ENCODE data around the gene AMER2.

AMER2 gene

DNA sequence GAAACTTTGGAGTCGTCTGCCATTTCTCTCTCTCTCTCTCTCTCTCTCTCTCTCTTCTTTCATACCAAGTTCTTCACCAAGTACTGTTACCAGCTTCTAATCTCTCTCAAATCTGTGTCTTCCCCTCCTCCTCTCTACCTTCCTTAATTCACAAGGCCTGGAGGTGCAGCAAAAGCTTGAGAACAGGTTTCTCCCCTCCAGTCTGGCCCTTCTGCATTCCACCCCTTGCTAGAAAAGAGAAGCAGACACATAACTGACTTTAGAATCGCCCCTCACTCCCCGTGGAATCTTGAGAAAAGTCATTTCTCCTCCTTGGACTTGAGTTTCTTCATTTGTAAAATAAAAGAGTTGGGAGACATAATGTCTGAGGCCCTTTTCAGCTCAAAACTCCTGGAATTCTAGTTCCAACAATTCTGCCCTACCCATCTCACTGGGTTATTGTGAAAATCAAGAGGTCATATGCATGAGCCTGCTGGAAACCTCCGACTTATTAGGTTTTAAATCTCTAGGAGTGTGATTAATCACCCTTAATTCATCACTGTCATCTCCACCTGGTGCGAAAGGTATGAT lies 20.4 kb downstream of the AMER2 start:
- DNase-seq (ENCODE audit: low spot score), result no peak

DNA sequence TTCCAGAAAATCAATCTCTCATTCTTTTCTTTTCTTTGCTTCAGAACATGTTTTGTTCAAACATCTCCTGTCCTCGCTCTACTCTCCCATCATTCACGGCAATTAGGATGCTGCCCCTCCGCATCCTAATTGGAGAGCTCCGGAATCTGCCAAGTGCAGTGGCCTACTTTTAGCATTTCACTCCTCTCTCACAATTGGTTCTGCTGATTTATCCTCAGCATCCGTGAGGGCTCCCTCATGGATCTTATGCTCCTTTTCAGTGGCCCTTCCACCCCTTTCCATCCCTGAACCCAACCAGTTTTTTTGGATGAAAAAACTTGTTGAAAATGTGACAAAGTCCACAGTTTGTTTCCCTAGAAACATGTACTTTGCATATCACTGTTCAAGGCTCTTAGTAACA lies 22.4 kb downstream of the AMER2 start:
- no peak for DNase-seq (ENCODE audit: low spot score)

DNA sequence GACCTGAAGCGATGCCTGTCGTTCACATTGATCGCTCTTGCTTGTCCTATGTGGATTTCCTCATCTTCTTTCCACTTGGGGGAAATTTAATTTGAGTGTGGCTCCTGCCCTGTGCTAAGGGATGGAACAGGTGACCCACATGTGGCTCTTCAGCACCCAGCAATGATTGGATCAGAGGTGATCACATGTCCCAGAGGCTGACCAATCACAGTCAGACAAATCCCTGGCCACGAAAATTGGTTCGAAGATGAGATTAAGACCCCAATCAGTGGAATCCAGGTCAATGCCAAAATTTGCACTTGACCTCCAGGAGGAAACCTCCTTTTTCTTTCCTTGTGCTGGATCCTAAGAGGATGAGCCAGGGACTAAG lies 23.7 kb downstream of the AMER2 start:
- no peak for DNase-seq (ENCODE audit: low spot score)

DNA sequence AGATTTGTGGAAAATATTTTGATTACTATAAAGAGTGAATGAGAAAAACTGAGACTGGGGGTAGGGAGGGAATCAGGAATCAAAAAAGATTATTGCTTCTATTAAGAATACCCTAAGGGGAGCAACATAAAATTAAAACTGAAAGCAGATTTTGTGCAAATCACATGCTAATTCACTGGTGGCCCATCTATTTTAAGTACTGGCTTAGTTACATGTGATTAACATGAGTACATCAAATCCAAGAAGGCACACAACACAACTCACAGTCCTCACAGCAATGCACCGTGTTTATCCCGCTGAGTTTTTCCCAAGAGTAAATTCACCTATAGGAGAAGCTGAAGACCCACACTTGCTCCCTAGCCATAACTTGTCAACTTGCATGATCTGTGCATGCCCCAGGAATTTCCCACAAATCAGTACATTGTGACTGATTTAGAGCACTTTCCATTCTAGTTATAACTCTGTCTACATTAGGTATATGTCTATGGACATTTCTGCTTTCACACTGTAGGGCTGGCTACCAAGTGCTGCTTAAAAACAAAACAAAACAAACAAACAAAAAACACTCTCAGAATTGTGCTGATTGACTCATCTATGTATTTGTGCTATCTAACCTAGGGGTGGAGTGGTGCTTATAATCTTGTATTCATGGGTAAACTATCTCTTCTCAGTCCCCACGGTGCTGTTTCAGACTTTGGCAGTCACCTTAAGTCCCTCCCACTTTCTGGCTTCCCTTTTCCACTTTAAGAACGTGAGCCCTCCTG lies 24.3 kb downstream of the AMER2 start:
- DNase-seq (ENCODE audit: low spot score), result no peak

DNA sequence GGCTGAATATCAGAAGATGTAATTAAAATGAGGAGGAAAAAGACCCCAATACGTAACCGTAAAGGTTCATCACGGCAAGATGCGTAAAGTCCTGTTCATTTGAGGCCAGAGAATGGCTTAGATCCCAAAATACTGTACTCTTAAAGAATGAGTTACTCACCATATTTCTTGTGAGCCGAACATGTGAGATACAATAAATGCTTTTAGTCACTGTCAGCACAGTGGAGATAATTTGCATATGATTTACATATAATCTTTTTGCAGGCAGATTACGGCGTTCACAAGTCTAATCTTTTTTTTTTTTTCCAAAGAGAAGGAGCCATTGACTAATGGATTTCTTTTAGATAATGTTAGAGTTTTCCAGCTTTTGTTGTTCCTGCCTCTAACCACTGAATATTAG lies 28.4 kb downstream of the AMER2 start:
- no peak for DNase-seq (ENCODE audit: low spot score)

DNA sequence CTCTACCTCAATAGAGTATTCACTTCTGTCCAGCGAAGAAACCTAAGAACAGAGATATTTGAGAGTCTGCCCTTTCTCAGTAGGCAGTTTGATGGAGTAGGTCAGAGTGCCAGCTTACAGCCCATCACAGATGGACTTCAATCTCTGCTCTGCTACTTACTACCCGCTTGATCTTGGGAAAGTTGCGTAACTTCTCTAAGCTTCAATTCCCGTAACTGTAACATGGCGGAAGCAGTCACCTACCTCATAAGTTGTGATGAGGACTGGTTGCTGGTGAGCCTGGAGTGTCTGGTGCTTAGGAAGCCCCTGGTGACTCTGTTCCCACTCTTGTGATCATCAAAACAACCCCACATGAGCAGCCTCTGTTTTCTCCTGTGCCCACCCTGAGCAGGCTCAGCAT lies 31.0 kb downstream of the AMER2 start:
- no peak for DNase-seq (ENCODE audit: low spot score)

DNA sequence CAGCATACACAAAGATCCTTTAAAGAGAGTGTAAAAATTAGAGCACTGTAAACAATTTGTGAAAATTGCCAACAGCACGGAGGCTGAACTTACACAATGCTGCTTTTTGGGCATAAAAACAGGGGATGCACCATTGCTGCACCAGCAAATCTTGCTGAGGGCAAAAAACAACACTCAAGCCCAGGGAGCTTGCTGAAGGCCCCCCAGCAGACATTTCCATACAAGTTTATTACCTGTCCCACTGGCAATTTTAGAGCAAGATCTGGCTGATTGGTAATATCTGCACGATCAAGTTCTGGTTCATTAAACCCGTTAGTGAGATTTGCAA lies 34.3 kb downstream of the AMER2 start:
- no peak for DNase-seq (ENCODE audit: low spot score)

DNA sequence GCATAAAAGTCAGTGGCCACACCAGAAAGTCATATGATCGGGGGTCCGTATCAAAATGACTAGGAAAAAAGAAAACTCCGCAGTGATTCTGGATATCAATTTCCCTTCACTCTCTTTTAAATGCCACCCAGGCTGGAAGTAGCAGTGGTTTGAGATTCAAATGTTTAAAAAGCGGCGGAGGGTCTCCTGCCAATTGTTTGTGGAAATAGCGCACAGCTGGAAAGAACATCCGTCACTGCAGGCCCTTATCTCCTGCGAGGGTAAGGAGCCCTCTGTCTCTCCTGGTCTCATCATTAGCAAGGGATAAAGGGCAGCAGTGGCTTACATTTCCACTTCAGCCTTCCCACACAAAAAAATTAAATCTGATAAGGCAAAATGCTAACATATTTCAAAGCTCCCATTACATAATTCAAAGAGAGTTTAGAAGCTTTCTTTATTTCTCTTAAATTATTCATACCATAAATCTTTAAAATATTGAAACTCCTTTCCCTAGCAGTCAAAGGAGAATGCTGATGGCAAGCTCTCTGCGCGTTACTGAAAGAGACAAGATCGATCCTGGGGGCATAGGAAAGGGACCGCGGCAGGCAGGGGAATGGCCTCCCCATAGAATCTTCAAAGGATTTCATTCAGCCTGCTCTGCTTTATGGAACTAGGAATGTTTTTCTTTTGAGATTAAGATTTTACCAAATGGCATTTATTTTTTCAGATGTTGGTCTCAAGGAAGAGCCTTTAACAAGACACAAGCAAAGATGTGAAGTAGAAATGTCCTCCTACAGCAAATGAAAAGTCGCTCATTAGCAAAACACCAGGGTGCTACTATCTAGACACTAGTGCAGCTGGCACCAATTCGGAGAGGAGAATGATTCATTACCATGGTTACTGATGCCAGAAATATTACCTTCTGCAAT lies 35.0 kb downstream of the AMER2 start:
- no peak for DNase-seq (ENCODE audit: low spot score)

DNA sequence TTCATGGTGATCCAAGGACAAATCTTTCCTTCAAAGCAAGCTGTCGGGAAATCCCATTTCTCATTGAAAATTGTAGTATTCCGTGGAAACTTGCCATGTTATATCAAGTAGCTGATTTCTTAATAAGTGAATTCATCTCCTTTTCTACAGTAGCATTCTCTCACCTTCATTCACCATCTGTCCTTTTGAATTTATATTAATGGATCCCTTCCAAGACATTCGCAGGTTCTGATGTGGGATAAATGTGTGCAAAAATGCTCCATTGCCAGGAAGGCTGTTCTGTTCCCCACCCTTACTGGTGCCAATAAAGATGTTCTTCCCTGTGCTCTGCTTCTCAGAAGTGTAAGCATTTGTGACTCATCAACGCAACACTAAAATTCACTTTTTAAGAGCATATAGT lies 36.2 kb downstream of the AMER2 start:
- no peak for DNase-seq (ENCODE audit: low spot score)

DNA sequence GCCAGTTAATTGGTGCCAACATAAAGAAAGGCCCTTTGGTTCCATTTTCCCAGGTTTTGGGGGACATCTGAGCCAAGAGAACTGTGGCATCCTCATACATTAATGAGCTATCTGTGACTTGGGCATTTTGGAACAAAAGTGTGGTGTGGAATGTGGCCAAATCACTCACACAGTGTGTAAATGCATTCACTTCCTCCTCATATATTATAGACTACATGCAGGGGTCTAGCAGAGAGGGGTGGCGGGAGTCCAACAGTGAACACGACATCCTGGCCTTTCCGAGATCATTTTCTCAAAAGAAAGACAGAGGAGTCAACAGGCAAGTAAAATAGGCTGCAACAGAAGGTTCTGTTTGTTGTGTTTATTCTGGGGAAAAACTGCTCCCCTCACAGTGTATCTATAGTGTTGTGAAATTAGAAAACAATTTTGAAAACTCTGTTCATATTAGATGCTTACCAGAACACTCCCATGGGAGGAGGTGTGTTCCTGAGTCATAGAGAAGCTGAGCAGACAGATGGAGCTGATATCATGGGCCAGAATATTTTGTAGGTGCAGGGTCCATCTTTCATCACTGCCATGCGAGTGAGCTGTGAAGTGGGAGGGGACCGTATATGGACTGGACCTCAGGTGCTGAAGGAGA lies 39.2 kb downstream of the AMER2 start:
- DNase-seq (ENCODE audit: low spot score), result no peak

DNA sequence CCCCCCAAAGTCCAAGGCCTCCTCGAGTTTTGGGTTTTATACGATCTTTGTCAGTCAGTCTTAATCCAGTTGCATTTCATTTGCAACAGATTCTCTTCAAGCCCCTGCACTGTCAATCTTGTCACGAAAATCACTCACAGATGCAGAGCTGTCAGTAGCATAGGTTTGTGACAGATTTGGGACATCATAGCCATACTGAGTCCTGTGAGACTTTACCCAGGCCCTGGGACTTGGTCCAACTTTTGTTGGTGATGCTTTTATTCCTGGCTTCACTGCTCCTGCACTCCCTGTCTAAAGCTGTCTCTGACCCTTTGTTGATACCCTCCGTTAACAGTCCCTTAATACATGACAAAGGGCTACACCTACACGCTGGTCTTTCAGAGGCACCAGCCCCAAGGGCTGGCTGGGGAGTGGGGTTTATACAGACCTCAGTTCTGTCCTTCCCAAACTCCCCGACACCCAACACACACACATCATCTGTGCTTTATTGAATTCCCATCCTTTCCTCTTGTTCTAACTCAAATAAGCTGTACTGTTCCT lies 40.1 kb downstream of the AMER2 start:
- no peak for DNase-seq (ENCODE audit: low spot score)

DNA sequence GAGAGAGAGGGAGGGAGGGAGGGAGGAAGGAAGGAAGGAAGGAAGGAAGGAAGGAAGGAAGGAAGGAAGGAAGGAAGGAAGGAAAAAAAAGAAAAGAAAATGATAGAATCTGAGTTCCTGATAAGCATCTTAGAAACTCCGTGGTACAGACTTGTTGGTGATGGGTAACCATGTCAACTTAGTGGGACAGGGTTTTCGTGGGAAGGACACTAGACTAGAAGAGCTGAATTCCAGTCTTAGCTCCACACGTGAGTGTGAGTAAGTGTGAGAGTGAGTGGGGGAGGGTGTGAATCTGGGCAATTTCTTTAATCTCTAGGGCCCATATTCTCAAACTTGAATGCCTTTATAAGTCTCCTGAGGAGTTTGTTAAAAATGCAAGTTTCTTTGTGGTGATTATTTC lies 41.1 kb downstream of the AMER2 start:
- DNase-seq (ENCODE audit: low spot score), result no peak

DNA sequence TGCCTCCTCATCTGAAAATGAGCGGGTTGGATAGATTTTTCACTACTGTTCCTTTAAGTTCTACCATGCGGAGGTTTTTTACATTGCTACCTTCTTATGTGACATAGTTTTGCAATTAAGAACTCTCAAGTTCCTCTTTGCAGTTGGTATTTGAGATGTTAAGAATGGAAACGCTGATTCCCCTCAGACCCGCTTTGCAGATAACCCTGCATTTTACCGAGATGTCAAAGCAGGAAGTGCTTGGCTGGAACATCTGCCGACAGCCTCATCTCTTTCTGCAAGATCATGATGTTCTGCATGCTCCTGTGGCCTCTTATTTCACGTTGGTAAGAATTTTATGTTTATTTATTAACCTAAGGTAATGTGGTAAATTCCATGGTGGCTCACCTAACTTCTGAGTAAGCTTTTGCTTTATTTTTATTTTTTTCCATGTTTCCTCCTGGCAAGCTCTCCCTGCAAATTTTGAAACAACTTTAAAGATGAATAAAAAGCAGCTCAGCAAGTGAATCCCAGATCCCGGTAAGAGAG lies 53.6 kb downstream of the AMER2 start:
- no peak for DNase-seq (ENCODE audit: low spot score)

DNA sequence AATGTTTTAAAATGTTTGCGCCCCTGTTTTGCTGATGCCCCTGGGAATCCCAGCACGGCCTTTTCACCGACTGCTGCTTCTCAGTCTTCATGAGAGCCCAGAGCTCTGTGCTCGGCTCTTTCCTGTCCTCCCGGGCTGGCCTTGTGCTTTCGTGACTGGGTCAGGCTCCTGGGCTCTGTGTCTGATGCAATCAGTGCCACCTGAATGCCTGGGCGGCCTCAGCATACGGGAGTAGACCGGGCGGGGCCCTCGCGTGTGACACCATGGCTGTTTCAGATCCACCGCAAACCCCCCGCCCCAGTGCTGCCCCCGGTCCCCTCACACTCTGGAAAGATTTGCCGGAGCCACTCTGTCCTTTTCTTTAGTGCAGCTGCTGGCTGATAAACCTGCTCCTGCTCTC lies 54.8 kb downstream of the AMER2 start:
- no peak for DNase-seq (ENCODE audit: low spot score)

DNA sequence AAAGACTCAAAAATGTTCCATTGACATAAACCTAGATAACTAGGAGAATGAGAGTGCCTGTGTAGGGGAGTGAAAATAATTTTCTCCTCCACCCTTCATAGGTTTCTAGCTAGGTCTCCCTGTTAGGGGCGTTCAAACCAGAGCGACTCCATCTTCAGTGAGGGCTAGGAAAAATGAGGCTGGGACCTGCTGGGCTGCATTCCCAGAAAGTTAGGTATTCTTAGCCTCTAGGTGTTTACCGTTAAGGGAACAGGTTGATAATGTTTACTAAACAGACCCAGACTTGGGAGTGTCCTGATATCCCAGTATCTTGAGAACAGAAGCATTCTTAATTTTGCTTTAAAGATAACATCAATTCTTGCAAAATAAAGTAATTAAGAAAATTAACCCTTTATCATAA lies 56.0 kb downstream of the AMER2 start:
- DNase-seq (ENCODE audit: low spot score), result no peak

DNA sequence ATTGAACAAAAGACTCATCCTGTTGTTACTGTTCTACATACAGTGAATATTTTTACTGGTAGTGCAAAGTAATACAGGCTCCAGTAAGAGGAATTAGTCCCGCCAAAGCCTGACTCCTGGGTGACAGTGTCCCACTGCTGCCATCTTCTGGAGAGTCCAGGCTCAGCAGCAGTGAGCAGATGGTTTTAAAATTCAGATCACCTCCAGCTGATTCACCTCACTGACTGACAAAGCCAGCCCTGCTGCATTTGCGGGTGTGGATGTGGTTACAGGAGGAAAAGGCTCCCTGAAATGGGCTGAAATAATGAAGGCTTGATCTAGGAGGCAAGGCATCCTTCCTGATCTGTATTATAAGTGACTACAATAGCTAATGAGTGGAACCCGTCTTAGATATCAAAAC lies 57.9 kb downstream of the AMER2 start:
- DNase-seq (ENCODE audit: low spot score), result peak; percentile 48

DNA sequence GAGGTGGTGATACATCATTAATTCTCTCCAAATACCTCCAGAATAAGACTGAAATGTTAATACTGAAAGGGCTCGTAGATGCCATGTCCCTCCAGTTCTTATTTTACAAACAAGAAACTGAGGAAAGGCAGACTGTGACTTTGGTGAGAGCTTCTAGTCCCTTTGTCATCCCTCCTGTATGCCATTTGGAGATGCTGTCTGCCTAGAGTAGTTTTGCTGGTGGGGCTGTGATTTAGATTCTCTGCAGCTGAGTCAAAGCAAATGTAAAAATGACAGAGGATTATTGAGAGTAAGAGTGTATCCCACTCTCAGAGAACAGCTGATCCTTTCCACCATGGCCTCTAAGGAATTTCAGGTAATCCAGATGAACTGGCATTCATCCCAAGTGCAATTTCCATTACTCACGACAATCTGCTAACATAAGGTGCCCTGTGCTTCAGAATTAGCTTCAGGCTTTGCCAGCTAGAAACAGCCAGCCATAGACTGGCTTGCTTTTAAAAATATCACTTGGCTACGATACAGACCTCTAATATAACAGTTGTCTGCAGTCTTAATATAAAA lies 59.3 kb downstream of the AMER2 start:
- no peak for DNase-seq (ENCODE audit: low spot score)
